Measurements from ENCODE around the gene SLC5A1.
"Not testable (repeated sequence)": the region's sequence is repeated elsewhere in the genome, so short reads cannot be mapped to it uniquely, and the experiment has no call there.

DNA sequence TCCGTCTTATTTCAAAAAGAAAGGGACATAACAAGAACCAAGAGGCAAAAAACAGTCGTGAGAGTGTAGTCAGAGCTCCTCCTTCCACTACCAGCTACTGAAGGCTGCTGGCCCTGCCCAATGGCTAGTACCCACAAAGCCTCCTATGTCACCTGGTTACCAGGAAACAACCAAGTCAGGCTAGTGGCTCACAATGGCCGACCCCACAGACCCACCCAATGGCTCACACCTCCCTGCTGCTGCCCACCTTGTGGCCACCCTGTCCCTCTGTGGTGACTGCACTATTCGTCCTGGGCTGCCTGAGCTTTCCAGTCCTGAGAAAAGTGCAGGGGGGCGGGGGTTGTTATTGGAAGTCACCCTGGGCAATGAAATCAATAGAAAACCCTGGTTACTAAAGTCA is 114.6 kb downstream of the SLC5A1 start:
- TF ChIP-seq, protein P1, sequence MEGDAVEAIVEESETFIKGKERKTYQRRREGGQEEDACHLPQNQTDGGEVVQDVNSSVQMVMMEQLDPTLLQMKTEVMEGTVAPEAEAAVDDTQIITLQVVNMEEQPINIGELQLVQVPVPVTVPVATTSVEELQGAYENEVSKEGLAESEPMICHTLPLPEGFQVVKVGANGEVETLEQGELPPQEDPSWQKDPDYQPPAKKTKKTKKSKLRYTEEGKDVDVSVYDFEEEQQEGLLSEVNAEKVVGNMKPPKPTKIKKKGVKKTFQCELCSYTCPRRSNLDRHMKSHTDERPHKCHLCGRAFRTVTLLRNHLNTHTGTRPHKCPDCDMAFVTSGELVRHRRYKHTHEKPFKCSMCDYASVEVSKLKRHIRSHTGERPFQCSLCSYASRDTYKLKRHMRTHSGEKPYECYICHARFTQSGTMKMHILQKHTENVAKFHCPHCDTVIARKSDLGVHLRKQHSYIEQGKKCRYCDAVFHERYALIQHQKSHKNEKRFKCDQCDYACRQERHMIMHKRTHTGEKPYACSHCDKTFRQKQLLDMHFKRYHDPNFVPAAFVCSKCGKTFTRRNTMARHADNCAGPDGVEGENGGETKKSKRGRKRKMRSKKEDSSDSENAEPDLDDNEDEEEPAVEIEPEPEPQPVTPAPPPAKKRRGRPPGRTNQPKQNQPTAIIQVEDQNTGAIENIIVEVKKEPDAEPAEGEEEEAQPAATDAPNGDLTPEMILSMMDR (IDR thresholded peaks at IDR 0.05; ENCODE audit: insufficient read depth, low read length, poor library complexity, severe bottlenecking): not testable (repeated sequence)
- not testable (repeated sequence) for TF ChIP-seq EZH2phosphoT487 (conservative IDR thresholded peaks at IDR 0.05; ENCODE audit: low read length)

Data from SU-DHL-6 (cell line).